MG63 (cell line): Measurements from ENCODE around the gene TANGO6. TPM values are rescaled to one million over a fixed set of nuclear protein-coding genes. Genes with fewer than 3 reads are reported as not detected.
"Not testable (repeated sequence)": the region's sequence is repeated elsewhere in the genome, so short reads cannot be mapped to it uniquely, and the experiment has no call there.

ENCODE experiments used
- DNase-seq: peaks from one replicate; pipeline ENCODE4 v3.0.0-alpha.2; 2020
- H3K27me3 ChIP-seq: fragments of 250-450 bp; sonication (Bioruptor Pico); 2 replicates; pipeline ENCODE4 v1.5.1; 2020; ENCODE audit warnings: mild to moderate bottlenecking, moderate library complexity
- H3K36me3 ChIP-seq: fragments of 250-450 bp; sonication (Bioruptor Pico); 2 replicates; pipeline ENCODE4 v1.5.1; 2020; ENCODE audit warnings: mild to moderate bottlenecking, moderate library complexity
- H3K4me3 ChIP-seq: fragments of 250-450 bp; sonication (Bioruptor Pico); 2 replicates; pipeline ENCODE4 v1.5.1; 2020; ENCODE audit warnings: mild to moderate bottlenecking, moderate library complexity
- H3K9me3 ChIP-seq: fragments of 250-450 bp; sonication (Bioruptor Pico); 2 replicates; pipeline ENCODE4 v1.5.1; 2020; ENCODE audit warnings: mild to moderate bottlenecking, moderate library complexity
- total RNA-seq: library from RNA; depleted of rRNA; stranded (reverse); fragments of >200 nt; shearing (Covaris generic); gene quantifications from 2 replicates; pipeline ENCODE4 v1.2.3, GENCODE V29; 2014; ENCODE audit warnings: low replicate concordance

TANGO6 gene
- total RNA-seq, 1 experiment from 2014 or later, result 10.8 TPM

DNA sequence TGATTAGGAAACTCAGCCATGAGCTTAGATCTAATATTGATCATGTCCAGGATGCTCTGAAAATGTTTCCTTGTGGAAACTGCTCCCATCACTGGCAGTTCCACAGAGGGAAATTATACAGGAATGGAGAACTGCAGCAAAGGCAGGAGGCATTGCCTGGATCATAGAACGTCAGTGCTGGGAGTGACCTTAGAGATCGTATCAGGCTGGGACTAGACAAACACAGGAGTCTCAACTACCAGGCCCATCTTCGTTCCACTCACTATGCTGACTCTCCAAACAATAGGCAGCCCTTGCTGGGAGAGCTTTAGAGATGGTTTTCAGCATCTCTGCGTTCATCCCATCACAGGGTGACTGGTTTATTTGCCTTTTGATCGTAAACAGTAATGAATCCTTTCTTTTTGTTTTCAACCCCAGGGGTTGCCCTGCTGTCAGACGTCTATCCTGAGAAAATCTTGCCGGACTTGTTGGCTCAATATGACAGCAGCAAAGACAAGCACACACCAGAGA is 130.3 kb downstream of the TANGO6 start:
- Histone ChIP-seq H3K4me3 (no peak overlapping the region), H3K9me3 (no peaks in the 10 kb centered on the region), H3K27me3 (no peaks in the 10 kb centered on the region), H3K36me3 (no peaks in the 10 kb centered on the region)
- no peak for DNase-seq

- Histone ChIP-seq H3K9me3 (no peaks in the 10 kb centered on the region), H3K4me3 (no peak overlapping the region), H3K27me3 (no peaks in the 10 kb centered on the region), H3K36me3 (no peaks in the 10 kb centered on the region)
- no peak for DNase-seq
These were observed 135.1 kb downstream of the TANGO6 start for GRCh38 chr16:68978303-68978954.

DNA sequence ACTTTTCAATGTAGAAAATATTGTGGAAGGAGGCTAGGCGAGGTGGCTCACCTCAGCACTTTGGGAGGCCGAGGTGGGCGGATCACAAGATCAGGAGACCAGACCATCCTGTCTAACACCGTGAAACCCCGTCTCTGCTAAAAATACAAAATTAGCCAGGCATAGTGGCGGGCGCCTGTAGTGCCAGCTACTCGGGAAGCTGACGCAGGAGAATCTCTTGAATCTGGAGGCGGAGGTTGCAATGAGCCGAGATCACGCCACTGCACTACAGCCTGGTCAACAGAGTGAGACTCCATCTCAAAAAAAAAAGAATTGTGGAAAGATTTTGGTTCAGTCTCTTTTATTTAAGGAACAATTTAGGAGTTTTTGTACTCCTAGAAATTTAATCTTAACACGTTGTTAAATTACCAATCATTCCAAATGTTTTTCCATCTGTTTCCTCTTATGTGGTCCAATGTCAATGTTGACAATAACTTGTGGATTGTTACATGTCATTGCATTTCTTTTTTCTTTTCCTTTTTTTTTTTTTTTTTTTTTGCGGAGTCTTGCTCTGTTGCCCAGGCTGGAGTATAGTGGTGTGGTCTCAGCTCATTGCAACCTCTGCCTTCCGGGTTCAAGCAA is 137.5 kb downstream of the TANGO6 start:
- no peaks in the 10 kb centered on the region for H3K9me3 ChIP-seq
- H3K4me3 ChIP-seq, result no peak overlapping the region
- DNase-seq, result no peak
- no peaks in the 10 kb centered on the region for H3K36me3 ChIP-seq
- H3K27me3 ChIP-seq, result no peaks in the 10 kb centered on the region

GRCh38 chr16:68981971-68982370 is 138.6 kb downstream of the TANGO6 start:
- Histone ChIP-seq H3K9me3 (no peaks in the 10 kb centered on the region), H3K4me3 (no peak overlapping the region), H3K36me3 (no peaks in the 10 kb centered on the region), H3K27me3 (no peaks in the 10 kb centered on the region)
- no peak for DNase-seq

DNA sequence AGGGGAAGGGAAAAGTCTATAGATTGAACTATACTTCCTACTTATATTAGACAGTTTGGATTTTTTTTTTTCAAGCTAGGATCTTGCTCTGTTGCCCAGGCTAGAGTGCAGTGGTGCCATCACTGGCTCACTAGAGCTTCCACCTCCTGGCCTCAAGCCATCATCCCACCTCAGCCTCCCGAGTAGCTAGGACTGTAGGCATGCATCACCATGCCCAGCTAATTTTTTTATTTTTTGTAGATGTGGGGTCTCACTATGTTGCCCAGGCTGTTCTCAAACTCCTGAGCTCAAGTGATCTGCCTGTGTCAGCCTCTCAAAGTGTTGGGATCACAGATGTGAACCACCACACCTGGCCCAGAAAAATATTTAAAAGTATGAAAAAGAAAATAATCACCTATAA is 141.1 kb downstream of the TANGO6 start:
- no peak overlapping the region for H3K4me3 ChIP-seq
- no peaks in the 10 kb centered on the region for H3K9me3 ChIP-seq
- no peaks in the 10 kb centered on the region for H3K27me3 ChIP-seq
- DNase-seq, result no peak
- no peaks in the 10 kb centered on the region for H3K36me3 ChIP-seq

DNA sequence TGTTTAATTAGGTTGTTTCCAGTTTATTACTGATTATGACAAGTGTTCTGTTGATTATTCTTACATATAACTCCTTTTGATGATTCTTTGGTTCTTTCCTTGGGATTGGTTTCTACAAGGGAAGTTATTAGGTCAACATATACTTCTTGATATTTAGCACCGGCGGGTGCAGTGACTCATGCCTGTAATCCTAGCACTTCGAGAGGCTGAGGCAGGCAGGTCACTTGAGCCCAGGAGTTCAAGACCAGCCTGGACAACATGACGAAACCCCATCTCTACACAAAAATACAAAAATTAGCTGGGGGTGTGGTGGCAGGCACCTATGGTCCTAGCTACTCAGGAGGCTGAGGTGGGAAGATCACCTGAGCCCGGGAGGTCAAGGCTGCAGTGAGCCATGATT is 141.9 kb downstream of the TANGO6 start:
- no peak overlapping the region for H3K4me3 ChIP-seq
- no peaks in the 10 kb centered on the region for H3K36me3 ChIP-seq
- H3K27me3 ChIP-seq, result no peaks in the 10 kb centered on the region
- no peaks in the 10 kb centered on the region for H3K9me3 ChIP-seq
- no peak for DNase-seq

DNA sequence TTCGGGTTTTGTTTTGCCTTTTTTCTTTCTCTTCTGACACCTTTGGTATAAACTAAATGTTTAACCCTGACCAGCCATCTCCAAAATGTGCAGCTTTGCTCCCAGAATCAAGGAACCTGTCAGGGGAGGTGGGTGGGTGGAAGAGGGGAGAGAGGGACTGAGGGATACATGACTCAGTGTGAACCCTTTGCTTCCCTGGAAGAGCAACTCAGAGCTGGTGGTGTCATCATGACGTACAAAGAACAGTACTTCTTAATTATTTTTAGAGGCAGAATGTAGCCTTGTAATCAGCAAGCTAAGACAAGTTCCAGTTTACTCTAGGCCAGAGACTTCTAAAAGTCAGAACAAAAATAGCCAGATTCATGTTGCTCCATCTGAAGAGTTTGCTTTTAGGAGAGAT is 142.5 kb downstream of the TANGO6 start:
- no peaks in the 10 kb centered on the region for H3K9me3 ChIP-seq

GRCh38 chr16:68987734-68988457 is 144.6 kb downstream of the TANGO6 start:
- Histone ChIP-seq H3K4me3 (no peak overlapping the region), H3K27me3 (no peaks in the 10 kb centered on the region), H3K36me3 (no peaks in the 10 kb centered on the region), H3K9me3 (no peaks in the 10 kb centered on the region)
- DNase-seq, result no peak

More for the DNA sequence above, 142.5 kb downstream of the TANGO6 start:
- no peak overlapping the region for H3K4me3 ChIP-seq
- no peak for DNase-seq
- H3K27me3 ChIP-seq, result no peaks in the 10 kb centered on the region
- no peaks in the 10 kb centered on the region for H3K36me3 ChIP-seq

- H3K9me3 ChIP-seq, H3K4me3 ChIP-seq, H3K36me3 ChIP-seq, DNase-seq, H3K27me3 ChIP-seq: not testable (repeated sequence)
These were observed 147.0 kb downstream of the TANGO6 start for GRCh38 chr16:68990172-68990845.

GRCh38 chr16:68991075-68991474 is 147.7 kb downstream of the TANGO6 start:
- H3K27me3 ChIP-seq, result no peaks in the 10 kb centered on the region
- H3K4me3 ChIP-seq, result no peak overlapping the region
- no peaks in the 10 kb centered on the region for H3K36me3 ChIP-seq
- no peak for DNase-seq
- H3K9me3 ChIP-seq, result no peaks in the 10 kb centered on the region

GRCh38 chr16:68992521-68992920 is 149.2 kb downstream of the TANGO6 start:
- no peaks in the 10 kb centered on the region for H3K36me3 ChIP-seq
- no peaks in the 10 kb centered on the region for H3K9me3 ChIP-seq
- DNase-seq, result no peak
- no peak overlapping the region for H3K4me3 ChIP-seq
- no peaks in the 10 kb centered on the region for H3K27me3 ChIP-seq

GRCh38 chr16:68993456-68993855 is 150.1 kb downstream of the TANGO6 start:
- no peak overlapping the region for H3K4me3 ChIP-seq
- DNase-seq, result no peak

DNA sequence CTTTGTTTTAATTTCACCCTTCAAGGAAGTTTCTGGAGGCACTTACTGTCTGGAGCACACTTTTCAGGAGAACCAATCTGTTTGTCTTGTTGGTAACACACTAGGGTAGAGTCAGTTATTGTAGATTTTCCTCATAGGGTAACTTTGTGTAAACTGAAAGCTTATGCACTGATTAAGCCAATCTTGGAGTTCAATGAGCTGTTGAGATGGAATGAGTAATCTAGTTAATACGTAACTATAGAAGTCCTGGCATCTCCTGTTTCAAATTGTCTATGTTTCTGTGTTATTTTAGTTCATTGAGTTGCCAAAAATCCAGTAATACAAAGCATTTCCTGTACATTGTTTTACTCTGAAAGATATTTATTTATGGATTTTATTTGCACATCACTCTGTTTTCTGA is 150.6 kb downstream of the TANGO6 start:
- Histone ChIP-seq H3K4me3 (no peak overlapping the region), H3K27me3 (no peaks in the 10 kb centered on the region), H3K36me3 (no peaks in the 10 kb centered on the region), H3K9me3 (no peaks in the 10 kb centered on the region)
- DNase-seq, result no peak

More at GRCh38 chr16:68993456-68993855, 150.1 kb downstream of the TANGO6 start:
- no peaks in the 10 kb centered on the region for H3K9me3 ChIP-seq
- no peaks in the 10 kb centered on the region for H3K27me3 ChIP-seq
- H3K36me3 ChIP-seq, result no peaks in the 10 kb centered on the region

DNA sequence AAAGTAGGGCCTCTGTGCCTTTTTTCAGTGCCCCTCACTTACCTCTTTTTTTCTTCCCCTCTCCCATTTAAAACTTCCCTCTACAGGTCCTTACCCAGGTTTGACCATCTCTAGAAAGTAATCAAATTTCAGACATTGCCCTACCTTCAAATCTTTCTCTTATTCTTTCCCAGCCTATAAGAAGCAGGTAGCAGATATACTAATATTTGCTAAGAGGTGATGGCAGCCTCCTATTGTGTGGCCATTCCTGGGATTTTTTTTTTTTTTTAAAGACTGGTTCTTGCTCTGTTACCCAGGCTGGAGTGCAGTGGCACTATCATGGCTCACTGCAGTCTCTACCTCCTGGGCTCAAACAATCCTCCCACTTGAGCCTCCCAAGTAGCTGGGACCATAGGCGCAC is 151.0 kb downstream of the TANGO6 start:
- no peak overlapping the region for H3K4me3 ChIP-seq
- H3K36me3 ChIP-seq, result no peaks in the 10 kb centered on the region
- no peaks in the 10 kb centered on the region for H3K27me3 ChIP-seq
- no peak for DNase-seq
- H3K9me3 ChIP-seq, result no peaks in the 10 kb centered on the region

- peak; percentile 47 for DNase-seq
- Histone ChIP-seq H3K4me3 (no peak overlapping the region), H3K36me3 (no peaks in the 10 kb centered on the region), H3K27me3 (no peaks in the 10 kb centered on the region), H3K9me3 (no peaks in the 10 kb centered on the region)
These were observed 151.7 kb downstream of the TANGO6 start for GRCh38 chr16:68995011-68995504.

DNA sequence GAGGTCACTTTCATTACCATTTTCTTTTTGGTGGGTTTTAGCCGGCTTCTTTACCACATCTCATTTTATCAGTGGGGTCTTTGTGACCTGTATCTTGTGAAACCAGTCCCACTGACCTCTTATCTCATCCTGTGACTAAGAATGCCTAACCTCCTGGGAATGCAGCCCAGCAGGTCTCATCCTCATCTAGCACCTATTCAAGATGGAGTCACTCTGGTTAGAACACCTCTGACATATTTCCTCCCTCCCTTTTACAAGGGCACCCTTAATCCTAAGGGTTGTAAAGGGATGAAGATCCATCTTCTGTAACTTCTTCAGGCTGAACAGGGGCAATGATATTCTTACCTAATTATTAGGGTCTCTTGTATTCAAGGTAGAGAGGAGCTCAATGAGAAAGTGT is 154.2 kb downstream of the TANGO6 start:
- Histone ChIP-seq H3K27me3 (no peaks in the 10 kb centered on the region), H3K4me3 (no peak overlapping the region), H3K9me3 (no peaks in the 10 kb centered on the region), H3K36me3 (no peaks in the 10 kb centered on the region)
- no peak for DNase-seq

DNA sequence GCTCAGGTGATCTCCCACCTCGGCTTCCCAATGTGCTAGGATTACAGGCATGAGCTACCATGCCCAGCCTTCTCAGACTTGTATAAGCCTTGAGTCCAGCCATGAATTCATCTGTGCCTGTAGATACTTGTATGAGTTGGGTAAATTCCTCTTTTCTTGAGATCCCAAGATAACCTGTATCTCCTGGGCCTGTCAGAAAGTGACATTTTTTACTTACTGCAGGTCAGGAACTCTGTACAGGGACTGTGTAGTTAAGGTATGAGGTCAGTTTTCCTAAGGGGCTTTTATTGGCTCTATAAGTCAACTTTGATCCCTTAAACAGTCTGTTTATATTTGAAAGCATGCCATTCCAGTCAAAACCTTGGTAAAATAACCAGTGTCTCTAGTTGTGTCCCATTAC is 155.8 kb downstream of the TANGO6 start:
- no peak for DNase-seq
- no peaks in the 10 kb centered on the region for H3K27me3 ChIP-seq

More for the DNA sequence above, 155.8 kb downstream of the TANGO6 start:
- Histone ChIP-seq H3K9me3 (peaks cover 5% of the 10 kb centered on the region), H3K36me3 (no peaks in the 10 kb centered on the region), H3K4me3 (no peak overlapping the region)
